IPS-18c (cell line): ENCODE data around the gene RNF121.

Experiments
- H3K4me3 ChIP-seq: 2 replicates; pipeline ENCODE4 v1.7.0; 2013; ENCODE audit warnings: low read depth, mild to moderate bottlenecking, low read length, moderate library complexity; ENCODE audit not compliant: insufficient read depth
- H3K9me3 ChIP-seq: one replicate; pipeline ENCODE4 v1.6.1; 2013; ENCODE audit warnings: mild to moderate bottlenecking, low read length, moderate library complexity; ENCODE audit not compliant: control insufficient read depth, insufficient read depth

Gene RNF121

DNA sequence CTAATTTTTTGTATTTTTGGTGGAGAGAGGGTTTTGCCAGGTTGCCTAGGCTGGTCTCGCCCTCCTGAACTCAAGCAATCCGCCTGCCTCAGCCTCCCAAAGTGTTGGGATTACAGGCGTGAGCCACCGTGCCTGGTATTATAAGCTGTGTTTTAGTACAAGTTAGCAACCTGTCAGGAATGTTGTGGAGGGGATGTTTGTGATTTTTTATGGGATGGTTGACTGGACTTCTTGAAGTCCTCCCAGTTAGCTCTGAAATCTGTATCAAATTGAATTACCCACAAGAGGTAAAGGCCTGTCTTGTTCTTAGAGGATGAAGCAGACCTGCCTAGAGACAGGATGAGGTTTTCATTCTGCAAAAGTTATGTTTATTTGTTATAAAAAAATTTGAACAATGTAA lies 35.8 kb downstream of the RNF121 start:
- no peak overlapping the region for H3K4me3 ChIP-seq
- no peaks in the 10 kb centered on the region for H3K9me3 ChIP-seq

DNA sequence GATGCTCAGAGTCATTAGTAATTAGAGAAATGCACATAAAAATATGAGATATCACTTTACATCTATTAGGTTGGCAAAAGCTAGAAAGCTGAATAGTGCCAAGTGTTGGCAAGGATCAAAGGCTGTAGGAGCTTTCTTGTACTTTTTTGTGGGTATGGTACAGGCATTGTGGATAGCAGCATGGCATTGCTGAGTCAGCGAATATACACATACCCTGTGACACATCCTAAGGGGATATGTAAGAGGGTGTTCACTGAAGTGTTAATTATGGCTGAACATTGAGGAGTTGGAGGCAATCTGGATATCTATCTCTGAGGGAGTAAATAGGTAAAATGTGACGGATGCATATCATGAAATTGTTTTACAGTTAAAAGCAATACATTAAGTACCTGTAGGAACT lies 42.8 kb downstream of the RNF121 start:
- Histone ChIP-seq H3K4me3 (no peak overlapping the region), H3K9me3 (no peaks in the 10 kb centered on the region)

- no peaks in the 10 kb centered on the region for H3K9me3 ChIP-seq
- no peak overlapping the region for H3K4me3 ChIP-seq
Observed at GRCh38 chr11:71976551-71976950, 47.7 kb downstream of the RNF121 start.

DNA sequence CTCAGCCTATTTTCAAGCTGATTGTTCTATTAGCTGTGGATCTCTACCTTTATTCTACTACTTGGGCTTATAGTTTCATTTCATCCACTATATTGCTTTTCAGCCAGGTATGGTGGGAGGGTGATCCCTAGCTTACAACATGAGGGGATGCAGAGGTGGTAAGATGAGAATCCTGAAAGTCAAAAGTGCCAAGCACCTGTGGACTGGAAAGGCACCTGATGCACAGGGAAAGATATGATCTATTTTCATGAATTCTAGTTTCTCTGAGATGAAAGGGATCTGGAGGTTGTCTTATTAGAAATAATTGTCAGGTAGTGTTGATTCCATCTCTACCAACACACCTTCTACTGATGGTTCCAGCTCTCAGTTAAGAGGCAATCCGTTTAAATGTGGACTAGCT lies 48.2 kb downstream of the RNF121 start:
- H3K9me3 ChIP-seq: no peaks in the 10 kb centered on the region
- H3K4me3 ChIP-seq: no peak overlapping the region

- H3K4me3 ChIP-seq: no peak overlapping the region
Observed at GRCh38 chr11:71977743-71978418, 49.0 kb downstream of the RNF121 start.

GRCh38 chr11:71979094-71979493 lies 50.2 kb downstream of the RNF121 start:
- H3K9me3 ChIP-seq: no peaks in the 10 kb centered on the region
- no peak overlapping the region for H3K4me3 ChIP-seq

More at GRCh38 chr11:71977743-71978418, 49.0 kb downstream of the RNF121 start:
- no peaks in the 10 kb centered on the region for H3K9me3 ChIP-seq

DNA sequence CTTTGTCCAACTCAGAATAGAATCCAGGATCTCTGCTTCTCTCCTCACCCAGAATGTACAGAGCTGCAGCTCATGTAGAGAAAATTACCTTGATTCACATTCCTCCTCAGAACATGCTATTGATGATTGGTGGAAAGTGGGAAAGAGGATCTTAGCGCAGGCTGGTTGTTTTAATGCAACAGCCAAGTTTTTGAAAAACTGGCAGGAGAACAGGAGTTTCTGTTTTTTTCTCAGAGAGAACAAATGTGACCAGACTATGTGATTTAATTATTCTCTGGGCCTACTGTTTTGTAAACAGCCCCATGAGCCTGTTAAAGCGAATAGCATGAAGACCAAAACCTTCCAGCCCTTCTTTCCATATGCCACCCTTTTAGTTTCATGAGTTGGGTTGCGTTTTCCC lies 50.8 kb downstream of the RNF121 start:
- H3K4me3 ChIP-seq: no peak overlapping the region
- no peaks in the 10 kb centered on the region for H3K9me3 ChIP-seq

GRCh38 chr11:71986131-71986530 lies 57.3 kb downstream of the RNF121 start:
- no peaks in the 10 kb centered on the region for H3K9me3 ChIP-seq
- no peak overlapping the region for H3K4me3 ChIP-seq

- H3K4me3 ChIP-seq: no peak overlapping the region
- H3K9me3 ChIP-seq: no peaks in the 10 kb centered on the region
Observed at GRCh38 chr11:71987521-71987920, 58.7 kb downstream of the RNF121 start.

GRCh38 chr11:71988050-71988449 lies 59.2 kb downstream of the RNF121 start:
- Histone ChIP-seq H3K9me3 (no peaks in the 10 kb centered on the region), H3K4me3 (no peak overlapping the region)

GRCh38 chr11:71990701-71991100 lies 61.9 kb downstream of the RNF121 start:
- no peaks in the 10 kb centered on the region for H3K9me3 ChIP-seq
- H3K4me3 ChIP-seq: no peak overlapping the region

- Histone ChIP-seq H3K4me3 (no peak overlapping the region), H3K9me3 (no peaks in the 10 kb centered on the region)
Observed at GRCh38 chr11:71991494-71991893, 62.6 kb downstream of the RNF121 start.

- Histone ChIP-seq H3K4me3 (no peak overlapping the region), H3K9me3 (no peaks in the 10 kb centered on the region)
Observed at GRCh38 chr11:71992136-71992730, 63.4 kb downstream of the RNF121 start.

DNA sequence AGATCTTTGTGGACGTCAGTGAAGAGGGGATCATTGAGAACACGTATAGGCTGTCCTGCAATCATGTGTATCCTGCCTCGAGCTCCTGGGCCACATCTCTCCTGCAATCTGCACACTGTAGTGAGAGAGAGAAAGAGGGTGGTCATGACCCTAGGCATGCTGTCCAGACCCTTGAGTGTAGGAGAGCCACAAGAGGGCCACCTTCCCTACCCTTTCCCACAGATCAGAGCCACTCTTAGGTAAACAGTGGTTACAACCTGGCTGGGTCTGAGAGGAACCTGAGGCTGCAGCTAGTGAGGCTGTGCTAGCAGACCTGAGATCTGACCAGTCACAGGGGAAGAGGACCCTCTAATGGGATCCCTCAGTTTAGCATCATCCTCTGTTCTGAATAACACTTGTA lies 65.9 kb downstream of the RNF121 start:
- H3K9me3 ChIP-seq: no peaks in the 10 kb centered on the region
- no peak overlapping the region for H3K4me3 ChIP-seq

- no peaks in the 10 kb centered on the region for H3K9me3 ChIP-seq
- H3K4me3 ChIP-seq: no peak overlapping the region
Observed at GRCh38 chr11:71995726-71996291, 67.0 kb downstream of the RNF121 start.

DNA sequence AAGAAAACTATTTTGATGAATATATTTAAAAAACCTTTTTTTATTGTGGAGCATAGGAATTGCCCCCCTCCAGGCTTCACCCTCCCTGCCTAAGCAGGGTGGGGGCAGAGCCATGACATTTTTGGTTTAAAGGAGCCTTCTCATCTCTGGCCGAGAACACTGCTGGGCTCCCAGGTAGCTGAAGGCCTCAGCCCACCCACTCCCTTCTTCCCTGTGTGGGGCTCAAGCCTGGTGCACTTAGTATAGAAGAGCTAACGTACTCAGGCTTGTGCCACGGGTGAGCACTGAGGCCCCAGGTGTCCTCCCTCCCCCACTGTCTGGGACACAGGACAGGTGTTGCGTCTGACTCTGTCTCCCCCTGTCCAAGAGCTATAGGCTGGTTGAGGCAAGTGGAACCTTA lies 67.7 kb downstream of the RNF121 start:
- Histone ChIP-seq H3K4me3 (no peak overlapping the region), H3K9me3 (no peaks in the 10 kb centered on the region)

GRCh38 chr11:71996946-71997345 lies 68.1 kb downstream of the RNF121 start:
- Histone ChIP-seq H3K9me3 (no peaks in the 10 kb centered on the region), H3K4me3 (no peak overlapping the region)

DNA sequence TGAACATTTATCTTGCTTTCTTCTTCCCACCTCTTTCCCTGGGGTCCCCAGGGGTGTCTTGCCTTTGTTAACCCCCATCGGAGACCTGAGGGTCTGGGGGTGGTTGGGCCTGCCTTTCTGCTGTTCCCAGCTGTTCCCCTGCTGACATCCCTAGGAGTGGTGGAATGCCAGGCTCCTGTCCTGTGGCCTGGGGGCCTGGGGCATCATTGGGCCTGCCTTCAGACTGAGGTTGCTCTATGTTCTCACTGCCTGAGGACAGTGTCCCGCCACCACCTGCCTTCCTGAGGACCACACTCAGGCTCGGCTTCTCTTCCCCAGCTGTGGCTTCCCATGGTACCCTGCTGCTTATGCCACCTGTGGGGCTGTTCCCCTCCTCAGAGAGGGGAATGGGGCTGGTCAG lies 68.7 kb downstream of the RNF121 start:
- H3K4me3 ChIP-seq: no peak overlapping the region
- H3K9me3 ChIP-seq: no peaks in the 10 kb centered on the region

DNA sequence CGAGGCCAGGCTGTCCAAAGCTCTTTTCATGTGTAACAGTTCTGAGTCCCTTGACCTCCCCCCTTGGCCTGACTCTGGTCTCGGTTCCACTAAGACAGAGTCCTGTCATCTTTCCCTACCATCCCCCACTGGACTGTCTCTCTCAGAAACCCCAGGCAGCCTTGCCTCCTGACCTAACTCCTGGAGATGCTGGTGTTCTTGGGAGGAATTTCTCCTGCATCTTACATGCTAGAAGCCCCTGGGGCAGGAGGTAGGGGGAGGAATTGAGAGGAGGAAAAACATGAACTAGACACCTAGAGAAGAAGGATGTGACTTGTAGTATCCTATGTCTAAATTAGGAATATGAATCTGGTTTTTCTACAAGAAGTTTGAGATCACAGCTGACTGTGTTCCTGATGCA lies 69.2 kb downstream of the RNF121 start:
- Histone ChIP-seq H3K4me3 (no peak overlapping the region), H3K9me3 (no peaks in the 10 kb centered on the region)
